Activated CD4-positive, alpha-beta memory T cell treated with anti-CD3 and anti-CD28 coated beads for 36 hours (primary cell): ENCODE results near the gene SLC37A1. TPM values are rescaled to one million over a fixed set of nuclear protein-coding genes. Genes with fewer than 3 reads are reported as not detected.

ENCODE experiments used
- CTCF ChIA-PET: fragments of 350-600 bp; sonication (Branson Sonifier 250); formaldehyde crosslinking; loops from one replicate; lab custom pipeline; 2021; ENCODE audit warnings: antibody characterized with exemption, inconsistent platforms; lab: Charles Lee
- POLR2A ChIA-PET: fragments of 350-600 bp; sonication (Branson Sonifier 250); formaldehyde crosslinking; loops from one replicate; lab custom pipeline; 2021; ENCODE audit warnings: antibody characterized with exemption; lab: Charles Lee
- DNase-seq: peaks from one replicate; pipeline ENCODE4 v3.0.0-alpha.2; 2020
- H3K27ac Mint-ChIP-seq: one replicate; pipeline ENCODE4 v1.8.0; 2021; ENCODE audit warnings: mixed read lengths
- H3K27me3 Mint-ChIP-seq: one replicate; pipeline ENCODE4 v1.8.0; 2021; ENCODE audit warnings: mixed read lengths
- H3K36me3 Mint-ChIP-seq: one replicate; pipeline ENCODE4 v1.8.0; 2021; ENCODE audit warnings: mixed read lengths
- H3K4me1 Mint-ChIP-seq: one replicate; pipeline ENCODE4 v1.8.0; 2021; ENCODE audit warnings: low read depth, mixed read lengths
- H3K4me3 Mint-ChIP-seq: one replicate; pipeline ENCODE4 v1.8.0; 2021; ENCODE audit warnings: mild to moderate bottlenecking, mixed read lengths
- H3K9me3 Mint-ChIP-seq: one replicate; pipeline ENCODE4 v1.8.0; 2021; ENCODE audit warnings: mixed read lengths
- intact Hi-C: fragments of 100-400 bp; cut with micrococcal nuclease; formaldehyde crosslinking; loops from one replicate; pipeline ENCODE4 v1.15.1; 2023
- total RNA-seq, 2 experiments: library from RNA; stranded (reverse); gene quantifications; one replicate each; pipeline ENCODE4 v1.2.3, GENCODE V29; 2021

The SLC37A1 gene
- total RNA-seq, 2 experiments from 2014 or later, result 21.1 to 21.2 TPM

- intact Hi-C loops, result no loop called here
- ChIA-PET CTCF (no interaction called here), POLR2A (interaction anchor here (0.6 kb wide), 1 partner anchor 144 kb away, joined by 4 read pairs; no protein-coding TSS in a partner anchor)
- Mint-ChIP-seq H3K27ac (no peak overlapping the region), H3K9me3 (no peaks in the 10 kb centered on the region), H3K4me3 (no peak overlapping the region), H3K36me3 (peaks cover 36% of the 10 kb centered on the region), H3K4me1 (peaks cover 4% of the 10 kb centered on the region), H3K27me3 (no peaks in the 10 kb centered on the region)
- DNase-seq, result no peak
These were observed 27.5 kb downstream of the SLC37A1 start for GRCh38 chr21:42541174-42541573.

GRCh38 chr21:42541618-42542017 is 28.0 kb downstream of the SLC37A1 start:
- Mint-ChIP-seq H3K4me1 (peaks cover 4% of the 10 kb centered on the region), H3K27me3 (no peaks in the 10 kb centered on the region), H3K9me3 (no peaks in the 10 kb centered on the region), H3K36me3 (peaks cover 33% of the 10 kb centered on the region), H3K4me3 (no peak overlapping the region), H3K27ac (no peak overlapping the region)
- no peak for DNase-seq
- intact Hi-C loops, result no loop called here
- CTCF ChIA-PET, result no interaction called here
- POLR2A ChIA-PET, result no interaction called here

GRCh38 chr21:42542196-42542595 is 28.5 kb downstream of the SLC37A1 start:
- Mint-ChIP-seq H3K4me3 (no peak overlapping the region), H3K36me3 (peaks cover 37% of the 10 kb centered on the region)
- CTCF ChIA-PET, result interaction anchor here (0.6 kb wide), 1 partner anchor 51 kb away, joined by 3 read pairs; no protein-coding TSS in a partner anchor

GRCh38 chr21:42542596-42542995 is 28.9 kb downstream of the SLC37A1 start:
- CTCF ChIA-PET, result interaction anchor here (0.6 kb wide), 1 partner anchor 50 kb away, joined by 3 read pairs; no protein-coding TSS in a partner anchor
- Mint-ChIP-seq H3K4me1 (peaks cover 4% of the 10 kb centered on the region), H3K27ac (no peak overlapping the region), H3K9me3 (no peaks in the 10 kb centered on the region), H3K36me3 (peaks cover 39% of the 10 kb centered on the region), H3K27me3 (no peaks in the 10 kb centered on the region), H3K4me3 (no peak overlapping the region)
- intact Hi-C loops, result no loop called here
- POLR2A ChIA-PET, result interaction anchor here (1.0 kb wide), 1 partner anchor 14 kb away, joined by 3 read pairs; no protein-coding TSS in a partner anchor
- no peak for DNase-seq

More at GRCh38 chr21:42542196-42542595, 28.5 kb downstream of the SLC37A1 start:
- Mint-ChIP-seq H3K27me3 (no peaks in the 10 kb centered on the region), H3K9me3 (no peaks in the 10 kb centered on the region), H3K4me1 (peaks cover 4% of the 10 kb centered on the region), H3K27ac (no peak overlapping the region)
- intact Hi-C loops, result no loop called here
- no peak for DNase-seq
- POLR2A ChIA-PET, result interaction anchor here (1.0 kb wide), 1 partner anchor 13 kb away, joined by 3 read pairs; no protein-coding TSS in a partner anchor

GRCh38 chr21:42543106-42543847 is 29.6 kb downstream of the SLC37A1 start:
- Mint-ChIP-seq H3K9me3 (no peaks in the 10 kb centered on the region), H3K4me1 (peaks cover 4% of the 10 kb centered on the region), H3K36me3 (peaks cover 46% of the 10 kb centered on the region), H3K27me3 (no peaks in the 10 kb centered on the region), H3K27ac (no peak overlapping the region), H3K4me3 (no peak overlapping the region)
- intact Hi-C loops, result no loop called here
- ChIA-PET POLR2A (interaction anchor here (1.0 kb wide), 1 partner anchor 14 kb away, joined by 3 read pairs; no protein-coding TSS in a partner anchor), CTCF (interaction anchor here (0.6 kb wide), 1 partner anchor 50 kb away, joined by 3 read pairs; no protein-coding TSS in a partner anchor)
- DNase-seq, result no peak

GRCh38 chr21:42544544-42544943 is 30.9 kb downstream of the SLC37A1 start:
- peaks cover 12% of the 10 kb centered on the region for H3K4me1 Mint-ChIP-seq
- H3K36me3 Mint-ChIP-seq, result peaks cover 55% of the 10 kb centered on the region
- H3K27ac Mint-ChIP-seq, result no peak overlapping the region
- DNase-seq, result no peak
- intact Hi-C loops, result no loop called here
- H3K9me3 Mint-ChIP-seq, result no peaks in the 10 kb centered on the region
- ChIA-PET POLR2A (interaction anchor here (0.9 kb wide), 1 partner anchor 17 kb away, joined by 3 read pairs; no protein-coding TSS in a partner anchor), CTCF (no interaction called here)
- H3K4me3 Mint-ChIP-seq, result no peak overlapping the region
- H3K27me3 Mint-ChIP-seq, result no peaks in the 10 kb centered on the region

GRCh38 chr21:42545317-42545716 is 31.7 kb downstream of the SLC37A1 start:
- H3K36me3 Mint-ChIP-seq, result peaks cover 53% of the 10 kb centered on the region

GRCh38 chr21:42545745-42546144 is 32.1 kb downstream of the SLC37A1 start:
- Mint-ChIP-seq H3K9me3 (no peaks in the 10 kb centered on the region), H3K4me3 (no peak overlapping the region), H3K4me1 (peaks cover 12% of the 10 kb centered on the region), H3K27ac (no peak overlapping the region), H3K36me3 (peaks cover 53% of the 10 kb centered on the region), H3K27me3 (no peaks in the 10 kb centered on the region)
- intact Hi-C loops, result no loop called here
- CTCF ChIA-PET, result no interaction called here
- POLR2A ChIA-PET, result no interaction called here
- DNase-seq, result no peak

More at GRCh38 chr21:42545317-42545716, 31.7 kb downstream of the SLC37A1 start:
- Mint-ChIP-seq H3K4me1 (peaks cover 12% of the 10 kb centered on the region), H3K27me3 (no peaks in the 10 kb centered on the region), H3K4me3 (no peak overlapping the region), H3K27ac (no peak overlapping the region), H3K9me3 (no peaks in the 10 kb centered on the region)
- ChIA-PET CTCF (no interaction called here), POLR2A (interaction anchor here (0.9 kb wide), 1 partner anchor 17 kb away, joined by 3 read pairs; no protein-coding TSS in a partner anchor)
- DNase-seq, result no peak
- intact Hi-C loops, result no loop called here

GRCh38 chr21:42546433-42546832 is 32.8 kb downstream of the SLC37A1 start:
- ChIA-PET POLR2A (no interaction called here), CTCF (no interaction called here)
- Mint-ChIP-seq H3K27ac (no peak overlapping the region), H3K4me3 (no peak overlapping the region), H3K27me3 (no peaks in the 10 kb centered on the region), H3K36me3 (peaks cover 58% of the 10 kb centered on the region), H3K4me1 (peaks cover 12% of the 10 kb centered on the region), H3K9me3 (no peaks in the 10 kb centered on the region)
- DNase-seq, result no peak
- intact Hi-C loops, result no loop called here

GRCh38 chr21:42547001-42547905 is 33.6 kb downstream of the SLC37A1 start:
- Mint-ChIP-seq H3K36me3 (peaks cover 56% of the 10 kb centered on the region), H3K27ac (no peak overlapping the region), H3K27me3 (no peaks in the 10 kb centered on the region), H3K4me1 (peaks cover 12% of the 10 kb centered on the region), H3K9me3 (no peaks in the 10 kb centered on the region), H3K4me3 (no peak overlapping the region)
- ChIA-PET POLR2A (no interaction called here), CTCF (no interaction called here)
- intact Hi-C loops, result no loop called here
- DNase-seq, result no peak

- H3K36me3 Mint-ChIP-seq, result peaks cover 54% of the 10 kb centered on the region
These were observed 34.3 kb downstream of the SLC37A1 start for GRCh38 chr21:42547906-42548365.

More at GRCh38 chr21:42547906-42548365, 34.3 kb downstream of the SLC37A1 start:
- Mint-ChIP-seq H3K9me3 (no peaks in the 10 kb centered on the region), H3K27me3 (no peaks in the 10 kb centered on the region), H3K27ac (no peak overlapping the region), H3K4me3 (no peak overlapping the region), H3K4me1 (peaks cover 12% of the 10 kb centered on the region)
- intact Hi-C loops, result no loop called here
- DNase-seq, result no peak
- CTCF ChIA-PET, result no interaction called here
- POLR2A ChIA-PET, result no interaction called here
